ENCODE data around the gene BCL2L14.

GRCh38 chr12:12072064-12072760 lies 1.5 kb downstream of the BCL2L14 start:
- TF ChIP-seq POLR2A (IDR thresholded peaks at IDR 0.05; ENCODE audit: low read depth, low read length) (no peak), CTCF (conservative IDR thresholded peaks at IDR 0.05; ENCODE audit: low read depth, low read length) (no peak), USF2 (IDR thresholded peaks at IDR 0.05; ENCODE audit: low read depth, low read length) (no peak), MXI1 (IDR thresholded peaks at IDR 0.05; ENCODE audit: borderline replicate concordance, low read depth, low read length) (no peak), RCOR1 (IDR thresholded peaks at IDR 0.05; ENCODE audit: insufficient replicate concordance, low read length) (no peak), ELK1 (IDR thresholded peaks at IDR 0.05; ENCODE audit: borderline replicate concordance, low read depth, low read length) (no peak), RAD21 (IDR thresholded peaks at IDR 0.05; ENCODE audit: low read length) (no peak), NFE2L2 (IDR thresholded peaks at IDR 0.05; ENCODE audit: low read depth, low read length) (no peak), CEBPB (IDR thresholded peaks at IDR 0.05; ENCODE audit: low read depth, low read length) (no peak)
